Activated T-cell treated with anti-CD3 and anti-CD28 coated beads for 24 hours (primary cell): ENCODE measurements around the gene TOX4.

Experiments
- DNase-seq: peaks from one replicate; pipeline ENCODE4 v3.0.0-alpha.2; 2020; ENCODE audit warnings: low read depth

TOX4 gene

DNA sequence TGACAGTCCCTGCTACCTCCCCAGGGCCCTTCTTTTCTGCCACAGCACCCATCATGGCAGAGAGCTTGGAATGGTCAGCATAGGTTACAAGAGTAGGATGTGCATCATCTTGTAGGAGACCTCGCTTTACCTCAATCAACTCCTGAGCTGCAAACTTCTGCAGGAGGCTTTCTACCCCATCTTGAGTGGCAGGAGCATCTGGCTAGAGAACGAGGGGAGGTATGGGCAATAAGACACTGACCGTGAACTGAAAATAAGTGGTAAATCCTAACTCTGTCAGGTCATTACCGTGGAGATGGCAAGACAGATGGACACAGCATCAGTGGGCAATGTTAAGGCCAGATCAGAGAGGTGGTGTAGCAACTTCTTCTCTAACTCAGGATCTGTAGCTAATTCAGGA is 26.4 kb downstream of the TOX4 start:
- no peak for DNase-seq

DNA sequence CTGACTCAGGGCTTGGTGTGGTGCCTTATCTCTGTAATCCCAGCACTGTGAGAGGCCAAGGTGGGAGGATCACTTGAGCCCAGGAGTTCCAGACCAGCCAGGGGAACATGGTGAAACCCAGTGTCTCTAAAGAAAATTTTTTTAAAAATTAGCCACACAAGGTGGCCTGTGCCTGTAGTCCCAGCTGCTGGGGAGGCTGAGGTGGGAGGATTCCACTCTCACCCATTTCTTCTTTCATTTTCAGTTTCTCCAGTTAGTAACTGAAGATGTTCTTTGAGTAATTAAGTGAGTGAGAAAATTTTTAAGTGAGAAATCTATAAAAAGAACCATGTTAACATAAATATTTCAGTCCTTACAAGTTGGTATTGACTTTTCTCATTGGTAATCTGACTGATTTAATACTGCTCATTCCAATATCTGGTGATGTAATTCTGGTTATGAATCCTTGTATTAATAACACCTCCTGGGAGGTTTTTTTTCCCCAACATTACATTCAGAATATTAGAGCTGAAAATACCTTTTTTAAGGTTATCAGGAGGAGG is 28.1 kb downstream of the TOX4 start:
- no peak for DNase-seq

DNA sequence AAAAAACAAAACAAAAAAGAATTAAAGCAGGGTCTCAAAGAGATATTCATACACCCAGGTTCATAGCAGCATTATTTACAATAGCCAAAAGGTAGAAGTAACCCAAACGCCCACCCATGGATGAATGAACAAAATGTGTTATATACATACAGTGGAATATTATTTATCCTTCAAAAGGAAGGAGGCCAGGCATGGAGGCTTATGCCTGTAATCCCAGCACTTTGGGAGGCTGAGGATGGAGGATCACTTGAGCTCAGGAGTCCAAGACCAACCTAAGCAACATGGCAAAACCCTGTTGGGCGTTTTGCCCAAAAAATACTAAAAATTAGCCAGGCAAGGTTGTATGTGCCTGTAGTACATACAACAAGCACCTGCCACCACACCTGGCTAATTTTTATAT is 29.6 kb downstream of the TOX4 start:
- DNase-seq: no peak

DNA sequence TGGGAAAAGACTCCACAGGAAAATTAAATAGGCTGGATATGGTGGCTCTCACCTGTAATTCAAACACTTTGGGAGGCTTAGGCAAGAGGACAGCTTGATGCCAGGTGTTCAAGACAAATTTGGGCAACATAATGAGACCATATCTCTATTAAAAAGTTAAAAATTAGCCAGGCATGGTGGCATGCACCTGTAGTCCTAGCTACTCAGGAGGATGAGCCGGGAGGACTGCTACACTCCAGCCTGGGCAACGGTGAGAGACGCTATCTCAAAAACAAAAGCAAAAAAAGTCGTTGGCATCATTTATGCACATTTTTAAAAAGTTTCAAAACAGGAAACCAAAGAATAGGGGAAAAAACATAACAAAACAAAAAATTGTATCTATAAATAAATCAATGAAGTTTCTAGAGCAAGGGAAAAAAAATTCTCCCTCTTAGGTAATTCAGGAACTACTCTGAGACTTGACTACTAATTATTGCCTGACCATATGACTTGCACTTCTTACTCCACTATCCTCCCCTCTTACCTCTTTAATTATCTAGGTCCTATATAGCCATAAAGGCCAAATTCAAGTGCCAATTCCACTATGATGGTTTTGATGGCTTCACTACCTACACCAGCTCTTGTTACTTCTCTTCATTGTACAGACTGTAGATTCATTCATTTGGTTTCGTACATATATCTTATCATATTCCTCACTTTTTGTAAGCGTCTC is 32.6 kb downstream of the TOX4 start:
- no peak for DNase-seq

DNA sequence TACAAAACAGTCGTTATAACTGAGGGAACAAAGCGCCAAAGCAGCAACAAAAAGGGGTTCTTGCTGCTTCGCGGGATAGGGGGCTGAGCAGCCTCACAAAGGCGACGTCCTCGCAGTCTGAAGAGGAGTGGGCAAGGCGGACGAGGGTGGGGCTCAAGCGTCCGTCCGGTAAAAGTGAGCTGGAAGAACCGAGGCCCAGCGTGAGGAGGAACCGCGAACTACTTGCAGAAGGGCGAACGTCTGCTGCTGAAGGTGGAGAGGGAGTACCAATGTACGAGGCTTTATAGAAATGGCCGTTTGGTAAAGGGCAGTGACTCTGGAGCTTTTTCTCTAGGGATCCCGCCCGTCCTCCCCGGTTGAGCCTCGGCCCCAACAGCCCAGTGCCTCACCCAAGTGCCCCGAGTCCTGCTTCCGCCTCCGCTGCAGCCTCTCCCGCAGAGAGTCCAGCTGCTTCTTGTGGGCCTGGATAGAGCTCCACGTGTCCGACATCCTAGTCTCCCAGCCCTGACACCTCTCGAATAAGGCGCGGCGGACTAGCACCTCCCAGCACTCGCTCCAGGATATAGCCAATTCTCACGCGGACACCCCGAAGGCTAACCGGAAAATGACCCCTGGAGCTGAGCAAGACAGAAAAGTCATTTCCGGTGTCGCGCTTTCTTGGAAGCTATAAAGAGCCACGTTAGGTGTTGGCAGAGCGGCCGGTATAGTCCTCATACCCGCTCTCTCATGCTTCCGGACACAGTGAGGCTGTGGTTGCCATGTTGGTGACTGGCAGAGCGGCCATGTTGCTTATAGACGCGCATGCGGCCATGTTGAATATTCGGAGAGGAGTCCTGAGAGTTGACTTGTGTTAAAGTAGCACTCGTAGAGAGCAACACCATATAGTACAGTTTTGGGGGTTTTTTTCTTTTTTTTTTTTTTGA is 34.0 kb downstream of the TOX4 start, which contains the start of gene METTL3:
Gene METTL3 (minus strand): TSS at position 606 of the 923 bp plus-strand sequence. CDS start 117 bp downstream, at position 489.
- DNase-seq: peak; percentile 90

DNA sequence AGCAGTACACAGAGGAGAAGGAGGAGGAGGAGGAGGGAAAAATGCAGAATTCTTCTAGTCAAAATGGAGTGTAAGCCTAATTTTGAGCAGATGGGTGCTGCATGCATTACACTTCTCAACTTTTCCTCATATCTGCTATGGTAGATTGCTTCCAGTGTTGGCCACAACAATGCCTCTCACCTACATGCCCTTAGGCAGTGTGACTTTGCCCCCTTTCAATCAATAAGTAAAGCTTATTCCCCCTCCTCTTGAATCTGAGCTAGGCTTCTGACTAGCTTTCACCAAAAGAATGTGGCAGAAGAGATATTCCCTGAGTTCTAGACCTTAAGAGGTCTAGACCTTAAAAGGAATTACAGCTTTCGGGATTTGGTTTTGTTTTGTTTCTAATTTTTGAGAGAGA is 37.3 kb downstream of the TOX4 start:
- no peak for DNase-seq

DNA sequence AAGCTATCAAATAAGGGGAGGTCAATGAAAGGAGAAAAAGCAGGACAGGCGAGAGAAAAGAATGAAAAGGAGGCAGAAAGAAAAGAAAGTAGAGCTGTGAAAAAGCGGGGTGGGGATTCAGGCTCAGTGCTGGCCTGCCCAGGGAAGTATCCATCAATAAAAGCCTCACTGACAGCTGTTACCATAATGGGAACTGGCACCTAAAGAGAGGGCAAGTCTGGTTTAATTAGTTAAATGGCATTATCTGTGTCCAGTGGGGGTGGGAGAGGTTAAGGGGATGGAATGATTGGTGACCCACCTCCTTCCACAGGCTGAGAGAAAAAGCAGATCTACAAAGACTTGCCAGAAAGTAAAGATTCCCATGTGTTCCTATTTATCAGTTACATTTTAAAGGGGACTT is 41.7 kb downstream of the TOX4 start:
- no peak for DNase-seq

DNA sequence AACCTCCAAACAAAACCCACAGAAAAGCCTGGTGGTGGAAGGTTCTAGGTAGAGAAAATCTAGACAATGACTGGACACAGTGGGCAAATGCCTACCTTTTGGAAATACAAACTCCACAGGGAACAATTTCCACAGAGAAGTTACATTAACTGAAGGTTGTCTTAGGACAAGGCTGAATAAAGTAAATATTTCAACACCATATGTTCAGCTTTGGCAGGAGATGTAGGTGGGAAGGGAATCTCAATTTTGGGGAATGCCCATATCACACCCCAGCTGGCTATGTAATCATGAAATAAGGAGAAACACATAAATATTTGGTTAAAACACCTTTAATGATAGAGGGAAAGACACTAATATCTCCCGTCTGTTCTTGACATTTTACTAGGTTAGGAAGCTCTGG is 43.8 kb downstream of the TOX4 start:
- DNase-seq: no peak

DNA sequence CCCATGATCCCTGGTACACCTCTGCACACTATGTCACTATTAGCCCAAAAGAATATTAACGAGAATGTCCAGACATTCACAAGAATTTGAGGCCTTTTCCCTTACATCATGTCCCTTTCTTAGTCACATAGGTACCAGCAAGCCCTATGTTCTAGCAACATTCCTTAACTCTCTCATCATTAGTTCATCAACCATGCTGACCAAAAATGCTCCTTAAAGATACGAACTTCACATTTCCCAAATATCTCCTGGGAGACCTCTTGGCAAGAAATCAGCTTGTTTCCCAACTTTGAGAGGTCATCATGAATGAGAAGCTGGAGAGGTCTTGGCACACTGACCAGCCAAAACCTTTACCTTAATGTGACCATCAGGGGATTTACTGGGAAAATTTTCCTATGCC is 44.5 kb downstream of the TOX4 start:
- no peak for DNase-seq

DNA sequence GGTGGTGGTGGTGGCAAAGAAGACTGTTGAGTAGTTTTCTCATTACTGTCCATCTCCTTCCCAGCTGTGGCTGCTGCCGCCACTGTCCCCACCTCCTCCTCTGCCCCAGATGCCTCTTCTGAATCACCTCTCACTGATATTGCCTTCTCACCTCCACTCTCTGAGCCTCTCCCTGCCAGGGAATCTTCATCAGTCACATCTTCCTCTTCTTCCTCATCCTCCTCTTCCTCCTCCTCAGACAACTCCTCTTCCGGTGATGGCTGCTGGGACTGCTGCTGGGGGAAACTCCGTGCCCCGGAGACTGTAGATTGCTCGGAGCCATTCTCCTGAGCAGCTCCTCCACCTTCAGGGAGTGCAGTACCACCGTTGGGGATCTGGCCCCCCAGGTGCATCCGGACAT is 46.2 kb downstream of the TOX4 start:
- no peak for DNase-seq

DNA sequence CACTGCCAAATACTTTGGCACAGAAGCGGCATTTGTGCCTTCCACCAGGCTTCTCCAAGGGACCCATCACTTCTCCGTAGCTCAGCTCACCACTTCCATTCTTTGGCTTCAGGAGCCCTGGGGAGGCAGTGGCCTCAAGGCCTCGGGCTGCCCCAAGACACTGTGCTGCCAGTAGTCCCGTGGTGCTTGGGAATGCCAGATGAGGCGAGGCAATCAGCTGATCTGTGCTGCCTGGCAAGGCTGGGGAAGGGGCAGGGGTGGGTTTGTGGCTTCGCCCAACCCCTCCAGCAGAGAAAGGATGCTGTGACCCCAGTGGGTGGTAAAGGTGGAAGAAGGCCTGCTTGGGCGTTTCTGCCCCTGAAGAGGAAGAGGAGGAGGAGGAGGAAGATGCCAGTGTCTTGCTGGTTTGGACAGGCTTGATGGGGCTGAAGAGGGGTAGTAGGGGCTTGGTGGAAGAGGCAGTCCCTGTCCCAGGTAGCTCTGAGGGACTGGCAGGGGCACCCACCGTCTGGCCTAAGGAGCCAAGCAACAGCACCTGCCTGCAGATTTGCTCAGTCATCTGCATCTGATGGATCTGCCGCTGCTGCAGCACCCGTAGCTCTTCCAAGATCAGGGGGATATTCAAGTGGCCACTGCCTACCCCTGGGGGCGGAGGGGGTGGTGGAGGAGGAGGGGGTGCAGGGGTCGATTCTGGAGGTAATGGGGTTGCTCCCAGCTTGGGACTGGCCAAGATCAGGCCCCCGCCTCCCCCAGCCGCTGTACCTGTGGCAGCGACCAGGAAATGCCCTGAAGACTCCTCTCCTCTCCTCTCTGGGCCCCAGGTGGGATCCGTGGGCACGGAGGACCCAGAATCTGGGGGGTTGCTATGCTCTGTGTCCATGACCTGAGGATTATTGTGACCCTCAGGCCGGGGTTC is 47.8 kb downstream of the TOX4 start:
- DNase-seq: no peak

DNA sequence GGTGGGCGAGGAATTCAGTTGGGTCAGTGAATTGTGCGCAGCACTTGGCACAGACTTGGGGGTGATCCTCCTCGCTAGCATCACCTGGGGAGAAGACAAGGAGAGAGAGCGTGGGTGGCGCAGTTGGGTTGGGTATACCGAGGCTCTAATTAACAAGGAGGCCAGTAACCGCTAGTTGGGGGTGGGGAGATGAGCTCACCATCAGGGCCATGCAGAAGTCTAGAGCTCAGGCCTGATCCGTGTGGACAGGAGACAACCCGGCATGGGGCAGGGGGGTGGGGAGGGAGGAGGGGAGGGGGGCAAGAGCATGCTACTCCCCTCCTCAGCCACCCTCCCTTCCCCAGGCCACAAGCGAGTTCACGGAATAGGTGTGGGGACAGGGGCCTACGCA is 48.6 kb downstream of the TOX4 start:
- no peak for DNase-seq

DNA sequence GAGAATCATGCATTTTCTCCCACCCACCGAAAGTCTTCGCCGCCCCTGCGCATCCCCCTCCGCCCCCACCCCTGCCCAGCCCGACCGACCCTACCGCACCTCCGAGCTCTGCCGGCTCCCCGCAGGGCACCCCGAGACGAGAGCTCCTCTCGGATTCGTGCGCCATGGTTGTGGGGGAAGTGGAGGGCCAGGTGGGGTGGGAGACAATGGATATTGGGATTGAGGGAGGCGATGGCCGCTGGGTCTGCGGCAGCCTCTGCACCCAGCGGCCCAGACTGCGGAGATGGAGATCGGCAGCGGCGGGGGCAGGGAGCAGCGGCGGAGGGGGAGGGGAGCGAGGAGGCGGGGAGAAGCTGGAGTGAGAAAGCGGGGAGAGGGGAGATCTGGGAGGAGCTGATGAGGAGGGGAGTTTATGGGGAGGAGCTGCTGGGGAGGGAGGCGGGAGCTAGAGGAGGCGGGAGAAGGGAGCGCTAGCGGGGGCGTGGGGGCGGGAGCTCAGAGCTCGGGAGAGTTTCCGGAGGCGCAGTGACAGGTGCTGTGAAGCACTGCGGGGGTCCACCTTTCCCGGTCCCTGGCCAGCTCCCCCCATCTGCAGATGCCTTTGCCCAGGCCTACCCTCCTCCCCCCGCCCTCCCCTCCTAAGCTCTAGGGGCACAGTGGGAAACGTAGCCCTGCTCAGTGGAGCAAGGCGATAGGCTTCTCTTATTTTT is 49.1 kb downstream of the TOX4 start, which contains the start of gene SALL2:
Gene SALL2 (minus strand): TSS at position 385 of the 710 bp plus-strand sequence. CDS start 219 bp downstream, at position 166.
- DNase-seq: peak; percentile 60

DNA sequence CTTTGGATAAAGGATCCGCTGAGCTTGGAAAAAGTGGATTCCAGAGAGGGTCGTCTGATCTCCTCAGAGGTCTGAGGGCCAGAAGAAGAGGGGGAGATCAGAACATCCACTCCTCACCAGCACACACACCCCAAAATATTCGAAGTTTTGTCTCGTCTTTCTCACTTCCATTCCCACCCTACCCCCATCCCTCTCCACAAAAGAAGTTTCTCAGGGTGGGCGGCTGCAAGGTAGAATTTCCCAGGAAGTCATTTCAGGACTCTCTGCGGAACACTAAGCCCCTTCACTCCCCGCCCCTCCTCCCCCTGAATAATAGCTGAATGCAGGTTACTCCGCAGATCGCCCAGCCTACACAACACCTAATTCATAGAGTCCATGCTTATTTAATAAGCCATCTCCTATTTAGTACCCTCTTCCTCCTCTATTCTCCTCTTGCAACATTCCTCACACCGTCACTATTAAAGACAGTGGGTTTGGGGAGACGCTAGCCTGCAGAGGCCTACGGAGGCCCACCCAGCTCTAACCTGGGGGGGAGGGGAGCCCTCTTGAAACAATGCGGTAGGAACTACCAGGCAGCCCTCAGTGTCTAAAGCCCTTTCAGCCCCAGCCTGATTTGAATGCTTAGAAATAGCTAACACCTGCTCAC is 49.8 kb downstream of the TOX4 start:
- no peak for DNase-seq

DNA sequence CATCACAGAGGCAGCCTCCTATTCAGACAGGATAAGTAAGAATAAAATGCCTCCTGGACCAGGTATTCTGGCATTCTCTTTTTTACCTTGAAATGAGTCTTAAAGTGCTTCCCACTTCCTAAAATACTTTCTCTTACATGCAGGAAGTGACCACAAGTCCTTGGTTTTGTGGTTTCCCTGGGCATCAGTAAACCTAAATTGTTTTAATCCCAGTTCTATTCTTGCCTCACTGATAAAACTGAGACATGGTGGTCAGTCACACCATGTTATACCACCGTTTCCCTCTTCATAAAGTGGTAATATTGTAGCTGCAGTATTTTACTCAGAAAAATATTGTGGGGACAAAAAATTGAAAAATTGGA is 50.3 kb downstream of the TOX4 start:
- no peak for DNase-seq

DNA sequence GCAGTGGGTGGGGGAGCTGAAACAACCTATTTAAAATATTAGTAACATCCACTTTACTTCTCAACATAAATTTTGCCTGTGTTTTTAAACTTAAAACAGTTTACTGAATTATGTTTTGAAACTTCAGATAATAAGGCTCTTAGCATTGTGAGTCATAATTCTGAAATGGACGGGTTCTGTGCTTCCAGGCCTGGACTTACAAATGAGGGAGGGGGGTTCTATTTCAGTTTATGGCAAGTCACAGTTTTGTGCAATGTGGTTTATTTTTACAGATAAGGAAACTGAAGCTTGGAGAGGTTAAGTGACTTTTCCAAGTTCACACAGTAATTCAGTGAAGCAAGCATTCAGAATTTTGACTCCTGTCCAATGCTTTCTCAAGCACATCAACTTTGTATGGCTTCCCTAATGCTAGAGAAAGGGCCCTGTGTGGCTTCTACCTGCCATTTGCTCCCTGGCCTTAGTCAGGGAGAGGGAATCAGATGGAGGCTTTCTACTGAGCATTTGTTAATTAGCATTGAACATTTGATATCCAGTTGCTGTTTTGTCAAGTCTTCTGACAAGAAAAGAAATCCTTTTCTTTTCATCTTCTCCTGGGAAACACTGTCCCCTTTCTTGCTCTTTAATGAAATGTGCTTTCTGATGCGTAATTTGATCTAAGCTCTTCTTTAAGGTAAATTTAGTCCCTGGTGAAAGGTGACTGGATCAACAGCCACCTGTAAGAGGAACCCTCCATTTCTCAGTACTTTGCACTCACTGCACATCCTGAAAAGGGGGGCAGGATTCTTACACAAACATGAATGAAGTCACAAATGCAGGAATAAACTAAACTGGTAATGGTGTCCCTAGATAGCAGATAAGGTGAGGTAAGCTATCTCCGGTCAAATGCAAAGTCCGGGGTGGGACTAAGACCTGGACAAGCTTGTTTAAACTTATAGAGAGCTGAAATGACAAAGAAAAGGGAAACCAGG is 51.7 kb downstream of the TOX4 start:
- DNase-seq: no peak

DNA sequence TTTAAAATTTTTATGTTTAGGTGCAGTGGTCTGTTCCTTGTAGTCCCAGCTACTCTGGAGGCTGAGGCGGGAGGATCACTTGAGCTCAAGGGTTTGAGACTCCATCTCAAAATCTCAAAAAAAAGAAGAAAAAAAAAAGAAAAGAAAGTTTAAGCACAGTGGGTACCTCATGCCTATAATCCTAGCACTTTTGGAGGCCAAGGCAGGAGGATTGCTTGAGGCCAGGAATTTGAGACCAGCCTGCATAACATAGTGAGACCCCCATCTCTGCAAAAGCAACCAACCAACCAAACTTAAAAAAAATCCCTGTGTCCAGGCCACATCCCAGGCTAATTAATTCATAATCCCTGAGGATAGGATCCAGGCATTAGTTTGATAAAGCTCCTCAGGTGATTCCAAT is 52.5 kb downstream of the TOX4 start:
- no peak for DNase-seq

DNA sequence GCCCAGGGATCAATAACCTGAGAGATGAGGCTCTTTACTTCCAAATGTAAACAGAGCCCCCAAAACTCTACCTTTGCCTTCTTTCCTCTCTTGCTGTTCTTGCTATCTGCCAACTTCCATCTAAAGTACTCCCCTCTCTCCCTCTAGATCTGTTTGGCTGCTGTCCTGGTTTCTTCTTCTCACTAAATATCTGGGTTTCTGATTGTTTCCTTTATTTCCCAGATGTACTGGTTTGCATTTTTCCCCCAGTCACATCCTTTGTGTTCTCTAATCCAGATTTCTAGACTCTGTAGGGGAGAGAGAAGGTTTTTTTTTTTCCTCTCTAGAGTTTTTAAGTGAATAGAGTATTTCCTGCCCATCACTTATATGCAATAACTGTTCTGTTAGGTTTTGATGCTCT is 56.3 kb downstream of the TOX4 start:
- DNase-seq: no peak

DNA sequence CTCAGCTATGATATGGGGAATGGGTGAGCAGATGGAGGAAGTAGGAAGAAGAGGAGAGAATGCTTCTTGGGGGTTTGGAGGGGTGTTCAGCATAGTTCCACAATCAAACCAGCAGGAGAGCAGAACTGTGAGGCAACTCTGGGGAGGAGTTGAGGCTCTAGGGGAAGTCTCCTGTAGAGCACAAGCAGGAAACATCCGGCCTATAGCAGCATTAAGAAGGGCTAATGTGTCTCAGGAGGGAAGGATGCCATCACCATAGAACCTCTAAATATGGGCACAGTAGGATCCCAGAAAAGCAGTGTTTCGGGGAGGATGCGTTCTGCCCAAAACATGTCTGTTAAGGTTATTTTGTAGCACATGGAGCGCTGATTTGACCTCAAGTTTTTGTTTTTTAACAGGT is 57.6 kb downstream of the TOX4 start:
- DNase-seq: no peak
